Fibroblast of the conjunctiva (primary cell): ENCODE results near the gene IQCK.

Experiments used
- DNase-seq: peaks from one replicate; pipeline ENCODE4 v3.0.0-alpha.2; 2010; ENCODE audit warnings: low read depth

The IQCK gene

DNA sequence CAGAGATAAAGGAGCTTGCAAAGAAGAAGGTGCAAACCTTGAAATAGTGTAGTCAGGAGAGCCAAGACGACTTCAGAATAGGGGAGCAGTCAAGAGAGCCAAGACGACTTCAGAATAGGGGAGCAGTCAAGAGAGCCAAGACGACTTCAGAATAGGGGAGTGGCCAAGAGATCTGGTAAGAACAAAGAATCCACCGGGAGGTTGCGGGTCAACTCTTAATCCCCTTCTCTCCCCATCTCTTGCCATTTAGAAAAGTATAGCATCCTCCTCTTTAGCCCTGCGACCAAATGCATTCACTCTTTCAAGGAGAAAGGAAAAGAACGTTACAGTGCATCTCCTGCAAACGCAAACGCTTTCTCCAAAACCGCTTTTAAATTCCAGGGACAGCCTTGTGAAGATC is 757 bp upstream of the IQCK start:
- no peak for DNase-seq

DNA sequence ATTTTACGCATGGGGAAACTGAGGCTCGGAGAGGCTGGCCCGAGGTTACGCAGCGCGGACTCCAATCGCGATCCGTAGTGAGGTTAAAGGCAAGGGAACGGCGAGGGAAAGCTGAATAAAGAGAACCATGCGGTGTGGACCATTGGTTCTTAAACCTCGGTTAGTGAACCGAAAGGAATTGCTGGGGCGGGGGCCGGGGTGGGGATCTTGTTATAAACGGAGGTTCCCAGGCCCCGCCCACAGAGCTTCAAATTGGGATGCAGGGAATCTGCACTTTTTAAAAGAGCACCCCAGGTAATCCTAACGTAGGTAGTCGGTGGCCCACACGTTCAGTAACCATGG is 524 bp downstream of the IQCK start:
- DNase-seq: no peak

DNA sequence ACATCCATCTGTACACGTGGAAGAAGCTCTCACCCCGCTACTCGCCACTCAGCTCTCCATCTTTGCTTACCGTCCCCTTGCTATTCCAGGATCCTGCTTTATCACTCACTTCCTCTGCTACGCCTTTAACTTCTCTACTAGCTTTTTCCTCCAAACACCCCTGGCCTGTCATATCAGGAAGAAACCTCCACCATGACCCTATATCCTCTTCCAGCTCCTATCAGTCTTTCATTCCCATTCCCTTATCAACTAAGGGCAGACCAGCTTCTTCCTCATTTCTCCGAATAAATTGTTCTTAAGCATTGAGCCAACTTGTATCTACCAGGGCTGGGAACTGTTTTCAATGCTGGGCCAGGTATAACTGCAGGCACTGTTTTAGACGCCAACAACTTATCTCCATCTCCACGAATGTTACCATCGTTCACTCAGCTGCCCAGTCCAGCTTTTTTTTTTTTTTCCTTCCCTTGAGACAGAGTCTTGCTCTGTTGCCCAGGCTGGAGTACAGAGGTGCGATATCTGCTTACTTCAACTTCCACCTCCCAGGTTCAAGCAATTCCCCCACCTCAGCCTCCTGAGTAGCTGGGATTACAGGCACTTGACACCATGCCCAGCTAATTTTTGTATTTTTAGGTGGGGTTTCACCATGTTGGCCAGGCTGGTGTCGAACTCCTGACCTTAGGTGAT is 4.3 kb downstream of the IQCK start:
- DNase-seq: no peak

DNA sequence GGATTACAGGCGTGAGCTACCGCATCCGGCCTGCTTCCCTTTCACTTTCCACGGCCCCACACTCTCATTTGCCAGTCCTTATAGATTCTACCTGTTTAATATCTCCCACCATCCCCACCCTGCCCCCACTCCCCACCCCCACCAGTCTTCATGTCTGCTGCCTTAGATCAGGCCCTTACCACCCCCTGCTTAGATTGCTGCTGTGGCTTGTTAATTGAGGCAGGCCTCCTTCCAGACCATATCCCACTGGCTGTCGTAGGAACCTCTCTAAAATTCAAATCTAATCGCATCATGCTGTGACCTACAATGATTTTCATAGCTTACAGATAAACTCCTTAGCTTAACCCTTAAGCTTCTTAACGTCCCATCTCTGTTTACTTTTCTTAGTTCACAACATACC is 4.9 kb downstream of the IQCK start:
- no peak for DNase-seq

DNA sequence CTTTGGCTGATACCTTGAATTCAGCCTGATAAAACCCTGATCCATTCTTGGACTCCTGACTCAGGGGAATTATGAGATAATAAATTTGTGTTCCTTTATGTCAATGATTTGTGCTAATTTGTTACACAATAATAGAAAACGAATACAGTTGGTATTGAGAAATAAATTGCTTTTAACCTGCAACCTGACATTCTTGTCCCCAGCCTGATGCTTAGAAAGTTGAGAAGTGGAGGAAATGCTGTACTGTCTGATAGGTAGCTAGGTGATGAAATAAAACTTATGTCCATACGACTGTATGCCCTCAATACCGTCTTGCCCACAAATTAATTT is 10.5 kb downstream of the IQCK start:
- DNase-seq: no peak

DNA sequence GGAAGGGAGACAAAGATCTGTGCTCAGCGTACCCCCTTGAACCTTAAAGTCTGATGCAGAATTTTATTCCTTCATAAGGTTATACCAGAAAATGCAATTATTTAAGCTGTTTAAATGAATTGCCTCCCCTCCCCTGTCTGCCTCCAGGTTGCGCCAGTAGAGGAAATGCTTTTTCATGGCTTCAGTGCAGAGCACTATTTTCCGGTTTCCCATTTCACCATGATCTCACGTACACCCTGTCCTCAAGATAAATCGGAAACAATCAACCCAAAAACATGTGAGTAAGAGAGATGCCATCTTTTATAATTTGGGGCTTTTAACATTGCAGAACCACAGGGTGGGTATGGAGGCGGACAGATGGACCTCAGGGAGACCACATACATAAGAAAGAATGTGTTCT is 15.5 kb downstream of the IQCK start:
- no peak for DNase-seq

DNA sequence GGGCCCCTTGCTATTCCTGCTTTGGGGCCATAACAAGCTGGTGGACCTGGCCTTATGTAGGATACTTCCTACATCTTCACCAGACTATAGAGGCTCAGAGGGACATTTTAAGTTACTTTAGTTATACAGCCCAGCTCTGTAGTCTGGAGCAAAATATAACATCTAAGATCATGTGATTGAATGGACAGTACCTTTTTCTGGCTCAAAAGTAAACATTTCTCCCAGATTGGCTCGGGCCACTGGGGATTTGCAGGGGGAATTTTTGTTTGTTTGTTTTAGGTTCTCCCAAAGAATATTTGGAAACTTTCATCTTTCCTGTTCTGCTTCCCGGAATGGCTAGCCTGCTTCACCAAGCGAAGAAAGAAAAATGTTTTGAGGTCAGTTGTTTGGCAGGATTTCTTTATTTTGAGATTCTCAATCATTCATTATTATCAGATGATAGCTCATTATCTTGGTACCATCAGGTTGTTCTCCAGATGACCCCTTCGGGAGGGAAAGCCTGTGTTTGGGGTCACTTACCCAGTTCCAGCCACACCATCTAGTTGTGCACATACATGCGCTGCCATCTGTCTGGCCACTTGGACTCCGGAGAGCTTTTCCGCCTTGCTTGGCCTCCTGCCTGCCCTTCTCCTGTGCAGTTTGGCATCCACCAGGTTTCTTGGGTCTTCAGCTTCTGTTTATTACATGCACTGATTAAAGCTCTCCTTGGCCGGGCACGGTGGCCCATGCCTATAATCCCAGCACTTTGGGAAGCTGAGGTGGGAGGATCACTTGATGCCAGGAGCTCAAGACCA is 17.2 kb downstream of the IQCK start:
- DNase-seq: no peak

DNA sequence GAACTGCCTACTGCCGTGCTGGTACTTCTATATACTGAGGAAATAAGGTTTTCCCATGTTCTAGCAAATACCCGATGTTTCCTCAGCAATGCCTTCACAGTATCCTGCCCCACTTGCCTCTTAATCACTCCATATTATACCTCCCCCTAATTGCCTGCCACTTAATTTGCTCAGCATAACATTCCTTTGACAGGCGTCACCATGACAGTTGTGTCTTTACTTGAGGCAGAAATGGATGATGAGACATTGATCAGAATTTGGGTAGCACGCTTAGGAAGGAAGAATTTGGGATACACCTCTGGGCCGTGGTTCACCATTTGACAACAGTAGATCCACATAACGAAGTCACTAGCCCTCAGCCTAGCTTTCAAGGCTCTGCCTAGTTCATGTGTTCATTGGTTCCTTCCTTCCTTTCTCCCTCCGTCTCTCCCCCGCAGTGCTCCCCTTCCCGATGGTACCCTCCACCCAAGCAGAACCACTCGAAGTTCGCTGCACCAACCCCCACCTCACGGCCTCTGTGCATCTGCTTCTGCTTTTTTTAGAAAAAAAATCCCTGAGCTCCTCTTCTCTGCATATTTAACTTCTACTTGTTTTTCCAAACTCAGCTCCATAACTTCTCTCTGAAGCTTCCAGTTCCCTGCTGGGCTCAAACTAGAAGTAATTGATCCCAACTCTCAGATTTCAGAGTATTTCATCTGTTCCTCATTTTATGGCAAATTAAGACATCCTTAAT is 19.4 kb downstream of the IQCK start:
- DNase-seq: no peak

DNA sequence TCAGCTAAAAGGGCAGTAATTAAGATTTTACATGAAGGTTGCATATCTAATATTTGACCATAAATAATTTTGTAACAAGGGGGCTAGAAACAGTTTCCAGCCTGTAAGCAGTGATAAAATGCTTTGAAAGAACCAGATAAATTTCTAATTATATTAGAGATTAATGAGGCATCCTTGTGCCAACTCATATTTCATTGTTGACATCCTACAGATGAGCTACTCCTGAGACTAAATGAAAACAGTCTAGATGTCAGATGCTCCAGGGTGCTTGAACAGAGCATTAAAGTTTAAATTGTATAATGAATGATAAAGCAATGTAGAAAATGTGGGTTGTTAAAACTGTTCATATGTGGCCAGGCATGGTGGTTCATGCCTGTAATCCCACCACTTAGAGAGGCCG is 23.3 kb downstream of the IQCK start:
- DNase-seq: no peak

DNA sequence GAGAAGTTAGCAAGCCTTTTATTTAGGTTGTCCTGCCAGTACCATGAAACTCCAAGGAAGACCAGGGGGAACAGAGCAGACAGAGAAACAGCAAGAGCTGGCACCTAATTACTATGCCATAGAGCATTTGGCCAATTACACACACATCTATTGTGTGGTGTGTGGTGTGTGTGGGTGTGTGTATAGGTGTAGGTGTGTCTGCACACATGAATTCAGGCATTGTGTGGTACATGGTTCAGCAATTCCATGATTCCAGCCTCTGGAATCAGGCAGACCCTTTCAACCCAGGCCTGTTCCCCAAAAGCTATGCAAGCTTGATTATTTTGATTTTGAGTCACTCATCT is 25.7 kb downstream of the IQCK start:
- no peak for DNase-seq

DNA sequence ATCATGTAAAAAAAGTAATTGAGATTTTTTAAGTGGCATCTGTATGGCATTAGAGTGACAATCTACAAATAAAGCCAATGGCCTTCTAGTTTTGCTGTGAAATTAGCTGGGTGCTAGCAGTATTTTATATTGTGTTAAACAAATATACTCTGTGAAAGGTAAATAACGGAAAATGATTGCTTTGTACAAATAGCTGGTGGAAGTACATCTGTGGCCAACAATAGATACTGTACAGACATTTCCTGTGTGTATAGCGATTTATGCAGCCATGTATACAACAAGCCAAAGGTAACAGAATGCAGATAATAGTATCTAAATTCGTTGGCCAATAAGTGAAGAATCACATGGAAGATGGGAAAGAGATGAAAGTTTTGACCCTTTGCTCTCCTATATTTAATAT is 26.6 kb downstream of the IQCK start:
- DNase-seq: no peak

DNA sequence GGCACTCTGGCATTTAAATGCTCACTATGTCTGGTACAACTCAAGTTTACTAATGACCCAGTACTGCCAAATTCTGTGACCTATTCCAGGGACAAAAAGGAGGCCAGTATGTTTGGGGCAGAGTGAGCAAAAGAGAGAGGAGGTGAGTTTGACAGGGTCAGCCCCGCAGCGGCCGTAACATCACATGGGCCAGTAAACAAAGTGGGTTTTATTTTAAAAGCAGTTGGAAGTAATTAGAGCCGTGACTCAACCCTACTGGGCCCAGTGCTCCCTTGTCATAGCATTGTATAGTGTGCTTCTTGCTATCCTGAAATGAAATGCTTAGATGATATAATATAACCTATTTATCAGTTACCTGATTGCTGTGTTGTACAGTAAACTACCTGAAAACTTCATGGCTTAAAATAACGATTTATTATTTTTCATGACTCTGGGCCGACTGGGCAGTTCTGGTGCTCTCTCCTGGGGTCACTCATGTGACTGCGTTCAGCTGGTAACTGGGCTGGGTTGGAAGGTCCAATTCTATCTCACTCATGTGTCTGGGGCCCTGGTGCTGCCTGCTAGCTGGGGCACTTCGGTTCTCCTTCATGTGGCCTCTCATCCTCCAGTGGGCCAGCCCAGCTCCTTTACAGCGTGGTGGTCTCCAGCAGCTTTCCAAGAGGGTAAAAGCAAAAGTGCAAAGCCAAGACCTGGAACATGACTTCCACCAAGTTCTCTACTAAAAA is 27.4 kb downstream of the IQCK start:
- no peak for DNase-seq

DNA sequence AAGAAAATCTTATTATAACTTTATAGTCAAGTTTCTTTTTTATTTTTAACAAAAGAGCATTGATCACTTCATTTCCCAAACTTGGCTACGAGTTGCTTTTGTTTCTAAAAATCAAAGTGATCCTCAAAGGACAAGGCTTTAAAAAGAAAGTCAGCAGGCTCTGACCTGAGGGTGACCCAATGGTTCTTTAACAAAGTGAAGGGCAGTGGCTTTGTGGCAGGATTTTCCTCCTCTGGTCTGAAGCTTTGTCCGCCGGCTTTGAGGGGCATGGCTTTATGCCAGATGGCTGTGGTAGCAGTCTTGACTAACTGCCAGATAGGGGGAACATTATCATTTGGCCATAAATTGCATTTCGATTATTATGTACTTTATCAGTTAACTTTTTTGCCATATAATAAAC is 28.5 kb downstream of the IQCK start:
- no peak for DNase-seq

DNA sequence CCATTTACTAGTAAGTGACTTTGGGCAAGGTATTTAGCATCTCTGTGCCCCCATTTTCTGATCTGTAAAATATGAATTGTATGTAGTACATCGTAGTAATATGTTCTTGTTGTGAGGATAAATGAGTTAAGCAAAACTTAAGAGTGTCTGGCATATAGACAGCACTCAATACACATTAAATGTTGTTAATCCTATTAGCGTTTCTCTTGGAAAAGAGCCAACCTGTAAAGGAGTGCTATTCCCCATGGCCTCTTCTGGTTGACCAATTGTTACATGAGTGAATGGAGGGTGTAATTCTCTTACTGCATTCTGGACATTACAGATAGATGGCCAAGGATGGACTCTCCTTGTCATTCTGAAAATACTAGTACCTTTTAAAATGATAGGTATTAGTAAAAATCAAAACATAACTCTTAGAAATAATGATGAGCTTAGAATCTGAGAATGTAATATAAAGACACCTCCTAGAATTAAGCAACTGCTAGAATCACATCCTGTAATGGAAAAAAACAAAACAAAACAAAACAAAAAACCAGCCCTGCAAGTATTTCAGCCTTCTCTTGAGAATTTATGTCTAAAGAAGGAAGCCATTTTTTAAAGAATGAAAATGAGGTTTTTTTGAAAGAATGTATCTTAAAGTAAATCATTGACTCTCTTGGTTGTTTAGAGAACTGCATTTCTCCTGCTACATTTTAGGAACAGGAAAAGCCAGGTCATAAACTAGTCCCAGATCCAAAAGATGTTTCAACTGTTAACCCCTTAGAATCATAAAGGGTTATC is 30.5 kb downstream of the IQCK start:
- DNase-seq: no peak

DNA sequence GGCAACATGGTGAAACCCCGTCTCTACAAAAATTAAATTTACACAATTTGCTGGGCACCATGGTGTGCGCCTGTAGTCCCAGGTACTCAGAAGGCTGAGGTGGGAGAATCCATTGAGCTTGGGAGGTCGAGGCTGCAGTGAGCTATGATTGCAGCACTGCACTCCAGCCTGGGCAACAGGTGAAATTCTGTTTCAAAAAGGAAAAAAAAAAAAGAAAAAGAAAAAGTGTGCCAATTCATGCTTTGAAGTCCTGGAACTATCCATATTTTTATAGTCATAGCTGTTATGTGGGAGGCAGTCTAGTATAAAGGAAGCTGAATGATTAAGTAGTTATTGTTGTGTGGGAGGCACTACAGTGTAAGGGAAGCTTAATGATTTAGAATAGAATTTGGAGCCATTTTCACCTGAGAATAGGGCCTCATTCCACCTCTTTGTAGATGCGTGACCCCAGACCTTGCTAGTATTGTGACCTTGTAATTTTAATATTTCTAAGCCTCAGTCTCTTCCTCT is 31.6 kb downstream of the IQCK start:
- no peak for DNase-seq

DNA sequence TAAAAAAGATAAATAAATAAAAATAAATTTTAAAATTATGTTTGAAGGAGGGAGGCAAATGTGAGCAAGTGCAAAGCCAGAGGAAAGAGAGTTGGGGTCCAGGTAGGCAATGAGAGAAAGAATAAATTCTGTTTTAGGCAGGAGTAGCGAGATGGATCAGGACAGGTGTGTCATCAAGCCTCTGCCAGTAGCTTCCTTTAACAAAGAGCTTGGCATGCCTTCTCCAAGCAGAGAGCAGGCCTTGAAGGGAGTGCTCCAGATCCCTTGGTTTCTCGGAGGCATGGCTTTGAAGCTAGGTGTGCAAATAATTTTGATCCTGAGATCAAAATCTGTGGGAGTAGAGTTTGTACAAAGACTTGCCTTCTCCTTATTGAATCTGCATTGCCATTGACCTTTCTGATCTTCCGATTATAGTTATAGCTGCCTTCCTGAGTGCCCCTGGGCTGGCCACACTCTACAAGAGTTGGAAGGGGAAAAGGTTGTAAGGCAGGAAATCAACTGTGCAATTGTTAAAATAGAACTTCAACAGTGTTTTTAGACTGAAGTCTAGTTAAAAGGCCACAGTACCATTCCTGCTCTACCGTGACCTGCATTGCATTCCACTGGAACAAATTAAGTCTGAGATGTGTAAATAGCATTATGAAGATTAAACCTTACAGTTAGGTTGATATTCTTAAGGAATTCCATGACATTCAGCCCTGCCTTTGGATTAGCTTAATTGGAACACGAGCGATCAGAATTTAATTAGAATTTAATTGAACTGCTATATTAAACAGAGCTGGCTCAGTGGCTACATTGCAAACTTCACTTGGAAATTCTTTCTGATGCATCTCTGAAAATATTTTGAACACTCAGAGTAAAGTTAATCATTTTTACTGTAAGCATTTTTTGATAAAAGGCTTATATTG is 33.7 kb downstream of the IQCK start:
- DNase-seq: no peak

DNA sequence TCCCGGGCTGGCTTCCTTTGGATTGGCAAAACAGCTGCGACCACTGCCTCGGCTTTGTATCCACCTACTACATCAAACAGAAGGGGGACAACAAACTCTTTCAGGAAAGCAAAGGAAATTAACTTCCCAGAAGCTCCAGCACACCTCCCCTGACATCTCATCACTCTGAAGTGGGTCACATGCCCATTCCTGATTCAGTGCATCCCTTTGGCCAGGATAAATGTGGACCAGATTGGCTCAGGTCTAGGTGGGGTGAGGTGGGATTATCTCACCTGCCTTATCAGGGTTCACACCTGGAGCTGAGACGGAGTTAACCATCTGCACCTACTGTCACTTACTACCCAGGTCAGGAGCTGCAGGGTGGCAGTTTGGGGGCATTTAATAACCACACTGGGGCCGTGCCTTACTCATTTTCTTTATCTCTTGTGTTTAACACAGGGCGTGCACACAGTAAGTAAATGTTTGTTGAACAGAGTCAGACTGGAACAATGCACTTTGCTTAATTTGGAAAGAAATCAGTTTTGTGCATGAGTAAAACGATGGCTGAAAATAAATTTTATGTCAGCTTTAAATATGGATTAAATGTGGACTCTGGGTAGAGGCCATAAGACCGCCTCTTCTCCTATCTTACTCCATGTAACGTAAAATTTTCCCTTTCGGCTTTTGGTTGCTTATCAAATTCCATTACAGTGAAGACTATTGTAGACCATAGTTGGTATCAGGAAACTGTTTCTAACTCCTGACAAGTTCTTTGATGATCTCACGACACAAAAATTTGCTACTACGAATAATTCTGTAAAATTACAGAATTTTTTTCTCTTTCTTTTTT is 36.0 kb downstream of the IQCK start:
- no peak for DNase-seq

DNA sequence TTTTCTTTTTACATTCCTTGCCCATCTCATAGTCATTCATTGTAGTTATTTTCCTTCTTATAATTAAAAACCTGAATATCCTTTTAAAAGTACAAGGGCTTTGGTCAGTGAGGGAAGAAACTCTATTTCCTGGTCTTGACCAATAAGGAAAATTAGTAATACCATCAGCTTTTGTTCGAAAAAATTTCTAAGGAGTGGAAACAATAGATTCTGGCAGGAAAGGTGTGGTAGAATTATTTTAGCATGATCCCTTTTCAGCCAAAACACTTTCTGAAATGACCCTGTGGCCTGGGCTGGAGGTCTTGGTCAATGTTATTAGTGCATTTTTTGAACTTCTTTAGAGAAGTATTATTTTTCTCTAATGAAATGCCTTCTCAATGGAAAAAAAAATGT is 36.6 kb downstream of the IQCK start:
- DNase-seq: no peak

DNA sequence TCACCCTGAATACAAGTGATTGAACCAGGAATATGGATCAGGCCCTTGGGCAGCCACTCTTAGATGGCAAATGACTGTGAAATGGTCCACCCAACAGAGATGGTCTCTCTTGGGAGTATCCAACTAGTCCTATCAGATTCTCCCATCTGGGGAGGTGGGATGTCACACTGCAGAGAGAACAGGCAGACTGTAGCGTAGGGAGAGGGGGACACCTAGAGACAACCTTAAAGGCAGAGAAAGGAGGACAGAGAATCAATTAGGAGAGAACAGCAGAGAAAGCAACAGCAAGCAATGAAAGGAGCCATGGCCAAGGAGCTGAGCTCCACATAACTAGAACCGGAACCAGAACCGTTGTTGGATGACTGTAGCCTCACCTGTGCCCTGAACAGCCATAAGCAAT is 37.2 kb downstream of the IQCK start:
- DNase-seq: no peak

DNA sequence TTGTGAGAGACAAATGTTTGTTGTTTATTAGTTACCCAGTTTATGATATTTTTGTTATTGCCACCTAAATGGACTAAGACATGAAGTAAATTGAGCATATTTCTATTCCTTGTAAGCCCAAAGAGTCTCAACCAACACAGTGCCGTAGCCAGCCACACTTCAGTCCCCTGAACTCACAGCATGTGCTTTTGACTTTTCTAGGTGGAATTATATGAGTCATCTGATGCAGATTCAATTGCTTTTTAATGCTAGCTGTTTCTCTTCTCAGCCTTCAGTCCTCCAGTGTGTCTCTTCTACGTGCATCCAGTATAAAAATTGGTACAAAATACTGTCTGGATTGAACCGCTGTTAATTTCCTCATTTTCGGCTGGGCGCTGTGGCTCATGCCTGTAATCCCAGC is 39.0 kb downstream of the IQCK start:
- no peak for DNase-seq
